Tibial nerve (tissue), 4 donors: Measurements from ENCODE around the gene REV3L.

Experiments
- CTCF ChIP-seq, 5 experiments: fragments of 200-600 bp in 3 of 5; fragments of 450-650 bp in 2 of 5; sonication (generic) in 3 of 5; IDR thresholded peaks; one replicate each; pipeline ENCODE4 v1.5.1; 2016 to 2019; ENCODE audit warnings: antibody characterized with exemption in 5 of 5, mild to moderate bottlenecking in 3 of 5, moderate library complexity in 2 of 5
- EP300 ChIP-seq, 2 donors: sonication (generic); formaldehyde crosslinking; IDR thresholded peaks; one replicate each; pipeline ENCODE4 v1.6.1; 2017; ENCODE audit warnings: antibody characterized with exemption in 2 of 2, mild to moderate bottlenecking in 1 of 2

GRCh38 chr6:111410371-111410770 lies 72.6 kb downstream of the REV3L start:
- TF ChIP-seq CTCF (IDR thresholded peaks at IDR 0.05) (no peak), EP300 (IDR thresholded peaks at IDR 0.05) (peak in 1 of 2 donors; percentile 19)
